Caco-2 (cell line): ENCODE data around the gene SKIC8. TPM values are rescaled to one million over a fixed set of nuclear protein-coding genes. Genes with fewer than 3 reads are reported as not detected.

Experiments
- BruUV-seq: library from RNA; stranded (reverse); fragments of 400-500 nt; replicated peaks from 2 replicates; lab custom pipeline; 2021; lab: Mats Ljungman, UMichigan
- CTCF ChIA-PET: fragments of 300-600 bp; sonication (Branson Sonifier 250); formaldehyde crosslinking; loops from one replicate; lab custom pipeline; 2022; ENCODE audit warnings: antibody characterized with exemption; lab: Charles Lee
- POLR2A ChIA-PET: fragments of 300-600 bp; sonication (Branson Sonifier 250); formaldehyde crosslinking; loops from one replicate; lab custom pipeline; 2022; ENCODE audit warnings: antibody characterized with exemption; lab: Charles Lee
- DNase-seq, 2 experiments: peaks; one replicate each; pipeline versions ENCODE4 v3.0.0 to v3.0.0-alpha.2; 2020 to 2022
- H3K27me3 ChIP-seq: replicated peaks from 2 replicates; pipeline ENCODE4 v1.6.0; 2011; ENCODE audit warnings: low read length; ENCODE audit not compliant: control insufficient read depth, insufficient read depth
- H3K36me3 ChIP-seq: 2 replicates; pipeline ENCODE4 v1.5.1; 2011; ENCODE audit warnings: low read length; ENCODE audit not compliant: control insufficient read depth, insufficient read depth
- H3K4me1 ChIP-seq: fragments of 250-450 bp; sonication (Bioruptor Pico); 2 replicates; pipeline ENCODE4 v1.5.1; 2020; ENCODE audit warnings: mild to moderate bottlenecking
- H3K4me3 ChIP-seq: 2 replicates; pipeline ENCODE4 v1.5.1; 2011; ENCODE audit warnings: low read depth, mild to moderate bottlenecking, control low read depth, low read length
- H3K9me3 ChIP-seq: fragments of 250-450 bp; sonication (Bioruptor Pico); 2 replicates; pipeline ENCODE4 v1.5.1; 2020; ENCODE audit warnings: mild to moderate bottlenecking, moderate library complexity
- H3K27ac Mint-ChIP-seq: one replicate; pipeline ENCODE4 v1.8.0; 2022; ENCODE audit warnings: mixed read lengths; ENCODE audit not compliant: unreplicated experiment
- H3K27me3 Mint-ChIP-seq: one replicate; pipeline ENCODE4 v1.8.0; 2022; ENCODE audit warnings: mixed read lengths; ENCODE audit not compliant: insufficient read depth, unreplicated experiment
- H3K36me3 Mint-ChIP-seq: one replicate; pipeline ENCODE4 v1.8.0; 2022; ENCODE audit warnings: mild to moderate bottlenecking, mixed read lengths; ENCODE audit not compliant: insufficient read depth, unreplicated experiment
- H3K4me1 Mint-ChIP-seq: one replicate; pipeline ENCODE4 v1.8.0; 2022; ENCODE audit warnings: low read depth, mixed read lengths; ENCODE audit not compliant: unreplicated experiment
- H3K4me3 Mint-ChIP-seq: one replicate; pipeline ENCODE4 v1.8.0; 2022; ENCODE audit warnings: mild to moderate bottlenecking, moderate library complexity, mixed read lengths; ENCODE audit not compliant: unreplicated experiment
- H3K9me3 Mint-ChIP-seq: one replicate; pipeline ENCODE4 v1.8.0; 2022; ENCODE audit warnings: mixed read lengths; ENCODE audit not compliant: unreplicated experiment
- CTCF ChIP-seq, 2 experiments: fragments of 200-600 bp in 1 of 2; IDR thresholded peaks; 1 replicate in 1 of 2; 2 replicates in 1 of 2; pipeline versions ENCODE4 v1.5.1 to v1.8.0; 2011 to 2022; ENCODE audit warnings: antibody characterized with exemption in 1 of 2, control low read depth in 1 of 2, inconsistent platforms in 1 of 2, low read depth in 1 of 2, low read length in 1 of 2, mild to moderate bottlenecking in 1 of 2, moderate library complexity in 1 of 2; ENCODE audit not compliant: insufficient read depth in 1 of 2, severe bottlenecking in 1 of 2, unreplicated experiment in 1 of 2
- intact Hi-C: fragments of 100-400 bp; cut with micrococcal nuclease; formaldehyde crosslinking; loops from one replicate; pipeline ENCODE4 v1.10.0; 2022; ENCODE audit not compliant: unreplicated experiment
- total RNA-seq: library from RNA; stranded (reverse); gene quantifications from 2 replicates; pipeline ENCODE4 v1.2.3, GENCODE V29; 2022

Gene SKIC8
- total RNA-seq, 1 experiment from 2014 or later, result 45.7 TPM

- ChIA-PET CTCF (interaction anchor here (0.9 to 2.0 kb wide), 4 partner anchors 108 to 130 kb away, joined by 4 to 17 read pairs (median 8); partner anchors contain the start of gene IREB2), POLR2A (no interaction called here)
- intact Hi-C loops, result loop anchor here (1.0 to 2.0 kb wide), 3 partner anchors 107 to 174 kb away; no protein-coding TSS in a partner anchor
- Mint-ChIP-seq H3K36me3 (no peaks in the 10 kb centered on the region), H3K4me3 (no peak overlapping the region), H3K9me3 (no peaks in the 10 kb centered on the region), H3K4me1 (no peaks in the 10 kb centered on the region), H3K27ac (no peak overlapping the region), H3K27me3 (no peaks in the 10 kb centered on the region)
- no TSS peak for BruUV-seq
- Histone ChIP-seq H3K36me3 (no peaks in the 10 kb centered on the region), H3K9me3 (no peaks in the 10 kb centered on the region), H3K4me1 (no peaks in the 10 kb centered on the region), H3K4me3 (no peak overlapping the region), H3K27me3 (no peaks in the 10 kb centered on the region)
- no peak for TF ChIP-seq CTCF (IDR thresholded peaks at IDR 0.05; ENCODE audit: insufficient read depth in 1 of 2, low read depth in 1 of 2, low read length in 1 of 2, severe bottlenecking in 1 of 2, unreplicated experiment in 1 of 2)
- DNase-seq, result no peak
These were observed 8.6 kb upstream of the SKIC8 start for GRCh38 chr15:78307976-78308375.

DNA sequence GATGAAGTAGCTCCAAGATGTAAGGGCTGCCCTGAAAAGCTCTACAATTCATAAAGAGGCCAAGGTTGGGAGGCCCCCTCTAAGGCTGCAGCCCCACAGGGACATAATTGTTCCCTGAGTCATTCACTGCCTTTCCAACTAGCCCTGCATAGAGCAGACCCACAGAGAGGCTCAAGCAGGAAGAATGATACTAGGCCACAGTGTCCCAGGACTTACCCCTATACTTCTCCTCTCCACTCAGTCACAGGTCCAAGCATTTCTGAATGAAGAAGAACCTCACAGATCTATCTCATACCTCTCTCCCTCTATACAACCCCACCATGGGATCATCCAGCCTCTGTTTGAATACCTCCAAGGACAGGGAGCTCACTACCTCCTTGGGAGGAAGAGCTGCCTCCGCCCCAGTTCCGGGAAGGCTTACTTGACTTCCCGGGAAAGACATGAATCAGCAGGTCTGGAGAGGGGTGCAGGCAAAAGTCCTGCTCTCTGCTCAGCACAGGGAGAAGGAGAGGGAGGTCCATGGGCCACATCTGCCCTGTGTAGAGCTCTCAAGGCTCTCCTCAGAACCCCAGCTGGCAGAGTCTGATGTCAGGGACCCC is 6.9 kb upstream of the SKIC8 start:
- TF ChIP-seq CTCF (IDR thresholded peaks at IDR 0.05; ENCODE audit: insufficient read depth in 1 of 2, low read depth in 1 of 2, low read length in 1 of 2, severe bottlenecking in 1 of 2, unreplicated experiment in 1 of 2), result no peak
- ChIA-PET POLR2A (no interaction called here), CTCF (interaction anchor here (0.6 to 1.6 kb wide), 2 partner anchors 41 to 109 kb away, joined by 3 to 4 read pairs; no protein-coding TSS in a partner anchor)
- H3K4me1 Mint-ChIP-seq, result no peaks in the 10 kb centered on the region
- no peaks in the 10 kb centered on the region for H3K36me3 Mint-ChIP-seq
- no peak overlapping the region for H3K27ac Mint-ChIP-seq
- H3K27me3 Mint-ChIP-seq, result no peaks in the 10 kb centered on the region
- intact Hi-C loops, result no loop called here
- H3K4me3 Mint-ChIP-seq, result no peak overlapping the region
- no peak for DNase-seq
- Histone ChIP-seq H3K4me3 (no peak overlapping the region), H3K4me1 (no peaks in the 10 kb centered on the region), H3K9me3 (no peaks in the 10 kb centered on the region), H3K27me3 (no peaks in the 10 kb centered on the region), H3K36me3 (no peaks in the 10 kb centered on the region)
- BruUV-seq, result no TSS peak
- no peaks in the 10 kb centered on the region for H3K9me3 Mint-ChIP-seq

- Histone ChIP-seq H3K9me3 (no peaks in the 10 kb centered on the region), H3K4me1 (no peaks in the 10 kb centered on the region), H3K4me3 (no peak overlapping the region), H3K36me3 (no peaks in the 10 kb centered on the region), H3K27me3 (no peaks in the 10 kb centered on the region)
- H3K27me3 Mint-ChIP-seq, result no peaks in the 10 kb centered on the region
- H3K4me3 Mint-ChIP-seq, result no peak overlapping the region
- peaks cover 3% of the 10 kb centered on the region for H3K36me3 Mint-ChIP-seq
- H3K4me1 Mint-ChIP-seq, result no peaks in the 10 kb centered on the region
- no peaks in the 10 kb centered on the region for H3K9me3 Mint-ChIP-seq
- intact Hi-C loops, result no loop called here
- no peak for TF ChIP-seq CTCF (IDR thresholded peaks at IDR 0.05; ENCODE audit: insufficient read depth in 1 of 2, low read depth in 1 of 2, low read length in 1 of 2, severe bottlenecking in 1 of 2, unreplicated experiment in 1 of 2)
- no TSS peak for BruUV-seq
- DNase-seq, result no peak
- POLR2A ChIA-PET, result no interaction called here
- CTCF ChIA-PET, result no interaction called here
- H3K27ac Mint-ChIP-seq, result no peak overlapping the region
These were observed 5.0 kb upstream of the SKIC8 start for GRCh38 chr15:78304216-78305066.
